Adrenal gland (tissue), 5 donors: Measurements from ENCODE around the gene KCNAB1.

Source experiments
- CTCF ChIP-seq, 6 experiments: fragments of 450-650 bp in 4 of 6; fragments of 200-600 bp in 2 of 6; sonication (generic) in 1 of 6; IDR thresholded peaks; 1 replicate in 5 of 6; 2 replicates in 1 of 6; pipeline versions ENCODE4 v1.5.1 to v1.8.0; 2016 to 2021; ENCODE audit warnings: antibody characterized with exemption in 6 of 6, mild to moderate bottlenecking in 2 of 6, moderate library complexity in 1 of 6
- POLR2A ChIP-seq, 2 donors: fragments of 450-650 bp; IDR thresholded peaks; one replicate each; pipeline ENCODE4 v1.6.1; 2017; ENCODE audit warnings: antibody characterized with exemption in 2 of 2, mild to moderate bottlenecking in 2 of 2, moderate library complexity in 1 of 2
- donor health status: DM: no; HTN: no; CAD: no.

DNA sequence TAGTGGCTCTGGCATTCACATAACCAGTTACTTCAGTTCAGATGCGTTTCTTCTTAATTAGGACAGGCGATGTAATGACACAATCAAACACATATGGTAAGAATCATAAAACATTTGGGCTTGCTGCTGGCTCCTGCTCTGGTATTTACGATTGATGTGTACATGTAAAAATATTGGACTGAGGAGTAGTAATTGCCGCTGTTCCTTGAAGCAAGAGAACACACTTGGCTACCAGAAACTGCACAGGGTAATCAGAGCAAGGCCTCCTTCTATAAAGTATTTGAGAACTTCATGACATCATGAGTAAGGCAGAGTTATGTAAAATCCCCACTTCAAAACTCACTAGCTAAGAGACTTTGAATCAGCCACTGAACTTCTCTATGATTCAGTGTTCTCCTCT lies 276.5 kb downstream of the KCNAB1 start:
- TF ChIP-seq POLR2A (IDR thresholded peaks at IDR 0.05) (no peak), CTCF (IDR thresholded peaks at IDR 0.05) (no peak)
